Measurements from ENCODE around the gene FAM200C.

GRCh38 chr5:160444407-160444806 lies 44.6 kb upstream of the FAM200C start:
- TF ChIP-seq, protein P1, sequence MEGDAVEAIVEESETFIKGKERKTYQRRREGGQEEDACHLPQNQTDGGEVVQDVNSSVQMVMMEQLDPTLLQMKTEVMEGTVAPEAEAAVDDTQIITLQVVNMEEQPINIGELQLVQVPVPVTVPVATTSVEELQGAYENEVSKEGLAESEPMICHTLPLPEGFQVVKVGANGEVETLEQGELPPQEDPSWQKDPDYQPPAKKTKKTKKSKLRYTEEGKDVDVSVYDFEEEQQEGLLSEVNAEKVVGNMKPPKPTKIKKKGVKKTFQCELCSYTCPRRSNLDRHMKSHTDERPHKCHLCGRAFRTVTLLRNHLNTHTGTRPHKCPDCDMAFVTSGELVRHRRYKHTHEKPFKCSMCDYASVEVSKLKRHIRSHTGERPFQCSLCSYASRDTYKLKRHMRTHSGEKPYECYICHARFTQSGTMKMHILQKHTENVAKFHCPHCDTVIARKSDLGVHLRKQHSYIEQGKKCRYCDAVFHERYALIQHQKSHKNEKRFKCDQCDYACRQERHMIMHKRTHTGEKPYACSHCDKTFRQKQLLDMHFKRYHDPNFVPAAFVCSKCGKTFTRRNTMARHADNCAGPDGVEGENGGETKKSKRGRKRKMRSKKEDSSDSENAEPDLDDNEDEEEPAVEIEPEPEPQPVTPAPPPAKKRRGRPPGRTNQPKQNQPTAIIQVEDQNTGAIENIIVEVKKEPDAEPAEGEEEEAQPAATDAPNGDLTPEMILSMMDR (IDR thresholded peaks at IDR 0.05): no peak
- TF ChIP-seq POLR2AphosphoS5 (IDR thresholded peaks at IDR 0.05) (no peak), EP300 (IDR thresholded peaks at IDR 0.05) (no peak)

Measured in sigmoid colon (tissue), 4 donors.